Measurements from ENCODE around the gene GSTM5.
A peak's percentile ranks its signal among the peaks of the same experiment; 100 is the strongest.
"Not testable (repeated sequence)": the region's sequence is repeated elsewhere in the genome, so short reads cannot be mapped to it uniquely, and the experiment has no call there.

Gene GSTM5

DNA sequence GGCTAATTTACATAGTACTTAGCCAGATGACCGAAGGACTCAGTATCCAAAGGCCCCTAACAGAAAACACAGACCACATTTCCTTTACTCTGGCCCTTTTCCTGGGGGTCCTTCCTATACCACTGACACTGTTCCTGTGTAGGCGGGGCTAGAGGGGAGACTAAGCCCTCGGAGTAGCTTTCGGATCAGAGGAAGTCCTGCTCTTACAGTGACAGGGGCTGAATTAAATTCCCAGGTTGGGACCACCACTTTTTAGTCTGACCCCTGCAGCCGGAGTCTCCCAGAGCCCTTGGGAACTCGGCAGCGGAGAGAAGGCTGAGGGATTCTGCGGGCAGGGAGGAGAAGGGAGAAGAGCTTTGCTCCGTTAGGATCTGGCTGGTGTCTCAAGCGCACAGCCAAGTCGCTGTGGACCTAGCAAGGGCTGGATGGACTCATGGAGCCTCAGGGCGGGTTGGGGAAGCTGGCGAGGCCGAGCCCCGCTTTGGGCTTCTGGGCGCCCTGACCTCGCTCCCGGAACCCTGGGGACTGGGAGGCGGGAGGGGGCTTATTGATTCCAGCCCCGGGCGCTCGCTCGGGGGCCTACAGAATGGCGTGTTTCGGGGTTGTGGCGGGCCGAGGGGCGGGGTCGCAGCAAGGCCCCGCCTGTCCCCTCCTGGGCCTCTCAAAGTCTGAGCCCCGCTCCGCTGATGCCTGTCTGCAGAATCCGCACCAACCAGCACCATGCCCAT, at the start of gene GSTM5:
Gene GSTM5, plus strand, starts transcription at position 659 of the 728 bp plus-strand sequence. Its CDS starts 62 bp downstream, at position 721.
- DNase-seq (ENCODE audit: low read depth) = not testable (repeated sequence)

- no peak for DNase-seq (ENCODE audit: low read depth)
Observed at GRCh38 chr1:109664671-109665070, 47.4 kb upstream of the GSTM5 start.

DNA sequence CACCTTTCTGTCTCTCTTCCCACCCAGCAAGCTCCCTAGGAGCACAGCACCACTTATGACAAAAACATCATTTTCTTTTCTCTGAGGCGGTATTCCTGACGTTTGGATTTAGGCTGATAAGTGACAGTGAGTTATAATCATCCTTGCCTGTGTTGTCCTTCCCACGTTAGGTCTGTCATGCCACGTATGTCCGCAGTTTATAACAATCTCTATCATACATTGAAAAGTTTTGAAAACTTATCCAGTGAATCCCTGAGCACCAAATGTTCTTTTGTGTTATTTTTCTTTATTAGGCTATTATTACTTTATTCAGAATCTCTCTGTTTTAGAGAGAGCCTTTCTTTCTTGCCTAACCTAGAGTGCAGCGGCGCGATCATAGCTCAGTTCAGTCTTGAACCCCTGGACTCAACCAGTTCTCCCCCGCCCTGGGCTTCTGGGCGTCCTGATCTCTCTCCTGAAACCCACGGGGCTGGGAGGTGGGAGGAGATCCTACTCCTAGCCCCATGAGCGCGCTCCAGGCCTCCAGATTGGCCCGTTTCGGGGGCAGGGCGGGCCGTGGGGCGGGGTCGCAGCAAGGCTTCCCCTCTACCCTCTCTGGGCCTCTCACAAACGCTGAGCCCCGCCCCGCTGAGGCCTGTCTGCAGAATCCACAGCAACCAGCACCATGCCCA, 44.5 kb upstream of the GSTM5 start, which contains the start of gene GSTM2:
Gene GSTM2, plus strand, starts transcription at position 606 of the 671 bp plus-strand sequence. Its CDS starts 59 bp downstream, at position 665.
- peak; percentile 75 for DNase-seq (ENCODE audit: low read depth)

DNA sequence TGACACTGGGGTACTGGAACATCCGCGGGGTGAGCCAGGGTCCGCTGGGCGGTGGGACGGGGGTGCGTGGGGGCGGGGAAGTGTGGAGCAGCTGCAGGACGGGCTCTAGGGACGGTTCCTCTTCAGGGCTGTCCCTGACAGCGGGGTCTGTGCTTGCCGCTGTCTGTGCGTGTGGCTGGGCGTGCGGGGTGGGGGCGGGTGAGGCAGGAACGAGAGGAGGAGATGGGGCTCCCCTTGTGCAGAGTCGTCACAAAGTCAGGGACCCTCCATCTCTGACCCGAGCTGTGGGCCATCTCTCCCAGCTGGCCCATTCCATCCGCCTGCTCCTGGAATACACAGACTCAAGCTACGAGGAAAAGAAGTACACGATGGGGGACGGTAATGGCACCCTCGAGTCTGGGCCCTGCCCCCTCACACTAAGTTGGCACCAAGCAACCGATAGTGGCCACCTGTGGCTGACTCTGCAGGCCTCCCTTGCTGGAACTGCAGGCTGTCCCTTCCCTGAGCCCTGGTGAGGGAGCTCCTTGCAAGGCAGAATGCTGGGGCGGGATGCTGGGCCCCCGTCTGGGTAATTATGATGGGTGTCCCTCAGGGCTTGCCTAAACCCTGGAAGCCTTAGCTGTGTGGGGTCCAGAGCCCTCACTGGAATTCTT, 43.8 kb upstream of the GSTM5 start:
- no peak for DNase-seq (ENCODE audit: low read depth)

GRCh38 chr1:109669246-109669948, 42.7 kb upstream of the GSTM5 start:
- no peak for DNase-seq (ENCODE audit: low read depth)

DNA sequence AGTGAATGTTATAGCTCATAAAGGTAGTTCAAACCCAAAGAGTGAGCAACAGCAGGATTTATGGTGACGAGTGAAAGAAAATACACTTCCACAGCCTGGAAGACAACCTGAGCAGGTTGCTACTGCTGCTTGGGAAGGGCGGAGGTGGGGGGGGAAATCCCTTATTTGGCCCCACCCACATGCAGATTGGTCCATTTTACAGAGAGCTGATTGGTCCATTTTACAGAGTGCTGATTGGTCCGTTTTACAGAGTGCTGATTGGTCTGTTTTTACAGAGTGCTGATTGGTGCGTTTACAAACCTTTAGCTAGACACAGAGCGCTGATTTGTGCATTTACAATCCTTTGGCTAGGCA, 42.1 kb upstream of the GSTM5 start:
- DNase-seq (ENCODE audit: low read depth) = not testable (repeated sequence)

DNA sequence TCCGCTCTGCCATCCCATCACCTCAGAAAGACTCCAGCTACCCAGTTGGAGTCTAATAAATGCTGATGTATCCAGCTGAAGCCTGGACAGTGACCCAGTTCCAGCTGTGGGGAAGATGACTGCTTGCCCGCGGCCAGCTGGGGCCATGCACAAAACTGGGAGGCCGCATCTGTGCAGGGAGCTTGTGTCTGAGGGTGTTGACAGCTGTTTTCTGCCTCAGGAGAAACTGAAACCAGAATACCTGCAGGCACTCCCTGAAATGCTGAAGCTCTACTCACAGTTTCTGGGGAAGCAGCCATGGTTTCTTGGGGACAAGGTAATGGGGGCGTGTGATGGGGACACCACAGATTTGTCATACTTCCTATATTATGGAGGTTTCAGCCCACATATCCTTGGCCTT, 41.0 kb upstream of the GSTM5 start:
- DNase-seq (ENCODE audit: low read depth) = no peak

DNA sequence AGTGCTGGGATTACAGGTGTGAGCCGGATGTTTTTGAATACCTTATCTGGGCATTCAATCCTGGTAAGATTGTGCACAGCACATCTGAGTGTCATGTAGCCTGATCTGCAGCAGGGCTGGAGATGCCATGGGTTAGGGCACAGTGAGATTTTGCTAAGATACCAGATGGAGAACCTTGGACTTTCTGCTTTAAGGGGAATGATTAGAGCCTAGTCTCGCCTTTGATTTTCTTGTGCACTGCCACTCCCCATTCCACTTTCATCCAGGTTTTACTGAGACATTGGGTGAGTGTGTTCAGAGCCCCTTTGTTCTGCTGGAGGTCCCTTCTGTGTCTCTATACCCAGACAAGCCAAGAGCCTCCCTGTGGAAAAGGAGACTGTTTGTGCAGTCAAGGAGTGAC, 38.2 kb upstream of the GSTM5 start:
- not testable (repeated sequence) for DNase-seq (ENCODE audit: low read depth)

GRCh38 chr1:109676683-109677381, 35.2 kb upstream of the GSTM5 start:
- DNase-seq (ENCODE audit: low read depth) = not testable (repeated sequence)

- no peak for DNase-seq (ENCODE audit: low read depth)
Observed at GRCh38 chr1:109677459-109677858, 34.6 kb upstream of the GSTM5 start.

GRCh38 chr1:109678637-109679036, 33.4 kb upstream of the GSTM5 start:
- DNase-seq (ENCODE audit: low read depth) = not testable (repeated sequence)

DNA sequence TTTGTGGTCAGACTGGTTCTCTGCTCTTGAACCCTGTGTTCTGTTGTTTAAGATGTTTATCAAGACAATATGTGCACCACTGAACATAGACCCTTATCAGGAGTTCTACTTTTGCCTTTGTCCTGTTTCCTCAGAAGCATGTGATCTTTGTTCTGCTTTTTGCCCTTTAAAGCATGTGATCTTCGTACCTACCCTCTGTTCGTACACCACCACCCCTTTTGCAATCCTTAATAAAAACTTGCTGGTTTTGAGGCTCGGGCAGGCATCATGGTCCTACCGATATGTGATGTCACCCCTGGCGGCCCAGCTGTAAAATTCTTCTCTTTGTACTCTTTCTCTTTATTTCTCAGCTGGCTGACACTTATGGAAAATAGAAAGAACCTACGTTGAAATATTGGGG, 27.3 kb upstream of the GSTM5 start:
- not testable (repeated sequence) for DNase-seq (ENCODE audit: low read depth)

DNA sequence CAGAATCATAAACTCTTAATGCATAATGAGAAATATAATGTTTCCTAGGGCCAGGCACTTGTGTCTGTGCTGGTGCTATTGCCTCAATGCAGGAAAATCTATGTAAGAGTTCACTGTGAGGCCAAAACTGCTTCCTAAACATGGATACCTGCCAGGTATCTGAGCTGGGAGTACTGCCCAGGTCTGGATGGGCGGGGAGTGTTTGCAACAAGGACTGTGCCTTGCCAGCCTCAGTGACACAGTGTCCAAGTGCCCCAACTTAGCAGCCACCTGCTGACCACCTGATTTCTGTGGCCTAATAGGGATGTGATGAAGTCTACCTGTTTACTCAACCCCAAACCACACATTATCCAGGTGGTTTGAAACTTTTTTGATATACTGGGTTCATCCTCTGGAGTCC, 26.7 kb upstream of the GSTM5 start:
- not testable (repeated sequence) for DNase-seq (ENCODE audit: low read depth)

- not testable (repeated sequence) for DNase-seq (ENCODE audit: low read depth)
Observed at GRCh38 chr1:109685890-109686289, 26.2 kb upstream of the GSTM5 start.

DNA sequence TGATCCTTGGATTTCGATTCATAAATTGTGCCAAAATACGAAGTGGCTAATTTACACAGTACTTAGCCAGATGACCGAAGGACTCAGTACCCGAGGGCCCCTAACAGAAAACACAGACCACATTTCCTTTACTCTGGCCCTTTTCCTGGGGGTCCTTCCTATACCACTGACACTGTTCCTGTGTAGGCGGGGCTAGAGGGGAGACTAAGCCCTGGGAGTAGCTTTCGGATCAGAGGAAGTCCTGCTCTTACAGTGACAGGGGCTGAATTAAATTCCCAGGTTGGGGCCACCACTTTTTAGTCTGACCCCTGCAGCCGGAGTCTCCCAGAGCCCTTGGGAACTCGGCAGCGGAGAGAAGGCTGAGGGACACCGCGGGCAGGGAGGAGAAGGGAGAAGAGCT, 24.9 kb upstream of the GSTM5 start:
- DNase-seq (ENCODE audit: low read depth) = not testable (repeated sequence)

DNA sequence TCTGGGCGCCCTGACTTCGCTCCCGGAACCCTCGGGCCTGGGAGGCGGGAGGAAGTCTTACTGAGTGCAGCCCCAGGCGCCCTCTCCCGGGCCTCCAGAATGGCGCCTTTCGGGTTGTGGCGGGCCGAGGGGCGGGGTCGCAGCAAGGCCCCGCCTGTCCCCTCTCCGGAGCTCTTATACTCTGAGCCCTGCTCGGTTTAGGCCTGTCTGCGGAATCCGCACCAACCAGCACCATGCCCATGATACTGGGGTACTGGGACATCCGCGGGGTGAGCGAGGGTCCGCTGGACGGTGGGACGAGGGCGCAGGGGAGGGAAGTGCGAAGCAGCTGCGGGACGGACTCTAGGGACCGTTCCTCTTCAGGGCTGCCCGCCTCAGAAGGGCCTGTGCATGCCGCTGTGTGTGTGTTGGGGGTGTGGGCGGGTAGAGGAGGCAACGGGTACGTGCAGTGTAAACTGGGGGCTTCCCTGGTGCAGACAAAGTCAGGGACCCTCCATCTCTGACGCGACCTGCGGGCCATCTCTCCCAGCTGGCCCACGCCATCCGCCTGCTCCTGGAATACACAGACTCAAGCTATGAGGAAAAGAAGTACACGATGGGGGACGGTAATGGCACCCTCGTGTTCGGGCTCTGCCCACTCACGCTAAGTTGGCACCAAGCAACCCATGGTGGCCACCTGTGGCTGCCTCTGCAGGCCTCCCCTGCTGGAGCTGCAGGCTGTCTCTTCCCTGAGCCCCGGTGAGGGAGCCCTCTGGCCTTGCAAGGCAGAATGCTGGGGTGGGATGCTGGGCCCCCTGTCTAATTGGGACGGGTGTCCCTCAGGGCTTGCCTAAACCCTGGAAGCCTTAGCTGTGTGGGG, 24.2 kb upstream of the GSTM5 start, which contains the start of gene GSTM1:
Gene GSTM1, plus strand, starts transcription at position 177 of the 859 bp plus-strand sequence. Its CDS starts 57 bp downstream, at position 234.
- no peak for DNase-seq (ENCODE audit: low read depth)

DNA sequence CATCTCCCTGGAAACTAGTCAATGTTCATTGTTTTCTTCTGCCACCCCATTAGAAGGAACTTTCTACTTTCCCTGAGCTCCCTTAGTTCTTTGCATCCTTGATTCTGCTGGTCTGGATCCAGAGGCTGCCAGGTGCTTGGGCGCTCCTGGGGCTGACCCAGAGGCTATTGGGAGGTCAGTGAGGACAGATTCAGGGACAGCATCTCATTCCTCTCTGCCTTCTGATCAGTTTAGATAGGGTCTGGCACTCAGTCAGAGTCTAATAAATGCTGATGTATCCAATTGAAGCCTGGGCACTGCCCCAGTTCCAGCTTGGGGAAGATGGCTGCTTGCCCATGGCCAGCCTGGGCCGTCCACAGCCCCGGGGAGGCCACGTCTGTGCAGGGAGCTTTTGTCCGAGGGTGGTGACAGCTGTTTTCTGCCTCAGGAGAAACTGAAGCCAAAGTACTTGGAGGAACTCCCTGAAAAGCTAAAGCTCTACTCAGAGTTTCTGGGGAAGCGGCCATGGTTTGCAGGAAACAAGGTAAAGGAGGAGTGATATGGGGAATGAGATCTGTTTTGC, 22.1 kb upstream of the GSTM5 start:
- no peak for DNase-seq (ENCODE audit: low read depth)

- no peak for DNase-seq (ENCODE audit: low read depth)
Observed at GRCh38 chr1:109691759-109692158, 20.3 kb upstream of the GSTM5 start.

GRCh38 chr1:109694400-109694799, 17.7 kb upstream of the GSTM5 start:
- not testable (repeated sequence) for DNase-seq (ENCODE audit: low read depth)

GRCh38 chr1:109695138-109695537, 16.9 kb upstream of the GSTM5 start:
- not testable (repeated sequence) for DNase-seq (ENCODE audit: low read depth)

Data from activated T-cell treated with anti-CD3 and anti-CD28 coated beads for 24 hours (primary cell).